Raji (cell line): ENCODE results near the gene MUCL3.

Source experiments
- POLR2A ChIP-seq: IDR thresholded peaks from 2 replicates; pipeline ENCODE4 v1.6.1; 2011; ENCODE audit warnings: low read depth, low read length, control low read depth; ENCODE audit not compliant: insufficient read depth

MUCL3 gene

GRCh38 chr6:30957716-30958115 is 16.9 kb downstream of the MUCL3 start:
- TF ChIP-seq POLR2A: no peak

DNA sequence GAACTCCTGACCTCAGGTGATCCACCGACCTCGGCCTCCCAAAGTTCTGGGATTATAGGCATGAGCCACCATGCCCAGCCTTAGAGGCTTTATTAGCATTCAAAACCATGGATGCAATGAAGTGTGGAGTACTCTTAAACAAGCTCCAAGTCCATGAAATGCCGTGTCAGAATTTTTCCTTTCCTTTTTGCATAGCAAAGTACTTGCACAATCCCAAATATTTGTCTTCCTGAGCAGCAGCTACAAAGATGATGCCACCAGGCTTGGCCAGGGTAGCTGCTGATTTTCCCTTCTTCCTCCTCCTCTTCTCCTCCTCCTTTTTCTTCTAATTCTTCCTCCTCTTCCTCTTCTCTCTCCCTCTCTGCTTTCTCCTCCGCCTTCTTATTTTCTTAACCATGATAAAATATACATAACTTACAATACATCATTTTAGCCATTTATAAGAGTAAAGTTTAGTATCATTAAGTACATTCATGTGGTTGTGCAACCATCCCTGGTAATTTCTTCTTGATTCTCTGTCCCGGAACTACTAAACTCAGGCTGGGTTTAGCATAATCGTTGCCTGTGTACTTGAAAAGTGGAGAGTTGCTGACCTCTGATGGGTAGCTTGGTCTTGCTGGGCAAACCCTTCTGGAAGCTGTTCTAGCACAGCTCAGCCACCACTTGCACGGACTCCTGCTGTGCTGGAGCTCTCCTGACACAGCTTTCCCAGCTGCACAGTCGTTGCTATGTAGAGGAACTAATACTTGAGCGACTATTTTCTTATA is 20.3 kb downstream of the MUCL3 start:
- no peak for TF ChIP-seq POLR2A

GRCh38 chr6:30962716-30963115 is 21.9 kb downstream of the MUCL3 start:
- TF ChIP-seq POLR2A: no peak

GRCh38 chr6:30963641-30964040 is 22.9 kb downstream of the MUCL3 start:
- TF ChIP-seq POLR2A: no peak

- TF ChIP-seq POLR2A: no peak
These were observed 23.3 kb downstream of the MUCL3 start for GRCh38 chr6:30964075-30964474.

DNA sequence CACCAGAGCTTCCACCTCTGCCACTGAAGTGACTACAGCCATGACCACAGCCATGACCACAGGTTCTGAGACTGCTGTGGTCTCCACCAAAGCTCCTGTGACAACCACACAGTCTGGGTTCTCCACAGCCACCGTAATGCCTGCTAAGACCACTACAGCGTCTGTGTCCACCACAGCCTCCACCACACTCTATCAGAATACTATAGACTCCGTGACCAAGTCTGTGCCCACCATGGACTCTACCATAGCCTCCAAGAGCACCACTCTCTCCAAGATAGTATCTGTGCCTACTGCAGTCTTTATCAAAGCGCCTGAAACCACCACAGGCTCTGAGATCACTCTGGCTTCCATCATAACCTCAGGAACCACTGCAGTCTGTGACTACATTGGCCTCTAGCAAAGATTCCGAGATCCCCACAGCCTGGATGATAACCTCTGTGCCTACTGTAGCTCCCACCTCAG is 24.4 kb downstream of the MUCL3 start:
- TF ChIP-seq POLR2A: no peak

- no peak for TF ChIP-seq POLR2A
These were observed 25.4 kb downstream of the MUCL3 start for GRCh38 chr6:30966154-30966553.

DNA sequence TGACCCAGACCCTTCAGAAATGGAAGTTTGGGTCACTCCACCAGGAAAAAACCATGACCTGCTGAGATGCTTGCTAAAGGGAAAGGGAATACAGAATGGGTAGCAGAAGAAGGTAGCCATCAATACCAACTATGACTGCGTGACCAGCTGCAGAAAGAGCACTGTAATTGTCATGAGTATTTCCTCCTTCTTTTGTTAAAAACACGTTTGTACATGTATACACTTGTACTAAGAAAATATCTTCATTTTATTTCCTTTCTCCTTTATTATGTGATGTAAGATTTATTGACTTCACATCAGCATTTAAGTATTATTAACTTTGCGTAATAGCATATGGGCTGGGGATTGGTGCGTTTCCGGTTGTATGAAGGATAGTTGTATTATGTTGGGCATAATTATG is 30.2 kb downstream of the MUCL3 start:
- no peak for TF ChIP-seq POLR2A

DNA sequence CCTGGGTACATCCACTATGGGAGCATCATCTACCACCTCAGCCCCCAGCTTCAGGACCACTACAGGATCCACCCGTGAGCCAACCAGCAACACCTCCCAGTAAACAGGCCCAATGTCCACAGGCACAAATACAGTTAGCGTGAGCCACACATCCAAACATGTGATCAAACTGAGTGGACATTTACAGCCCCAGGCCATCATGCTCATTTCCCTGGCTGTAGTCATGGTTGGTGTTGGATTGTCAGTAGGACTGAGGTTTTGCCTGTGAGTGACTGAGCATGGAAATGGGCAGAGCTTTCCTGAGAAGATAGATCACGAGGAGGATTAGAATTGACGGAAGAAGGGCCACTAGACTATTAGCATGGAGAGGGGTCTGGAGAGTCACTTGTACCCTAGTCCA is 32.0 kb downstream of the MUCL3 start:
- no peak for TF ChIP-seq POLR2A

GRCh38 chr6:30974490-30975252 is 33.9 kb downstream of the MUCL3 start:
- TF ChIP-seq POLR2A: no peak

DNA sequence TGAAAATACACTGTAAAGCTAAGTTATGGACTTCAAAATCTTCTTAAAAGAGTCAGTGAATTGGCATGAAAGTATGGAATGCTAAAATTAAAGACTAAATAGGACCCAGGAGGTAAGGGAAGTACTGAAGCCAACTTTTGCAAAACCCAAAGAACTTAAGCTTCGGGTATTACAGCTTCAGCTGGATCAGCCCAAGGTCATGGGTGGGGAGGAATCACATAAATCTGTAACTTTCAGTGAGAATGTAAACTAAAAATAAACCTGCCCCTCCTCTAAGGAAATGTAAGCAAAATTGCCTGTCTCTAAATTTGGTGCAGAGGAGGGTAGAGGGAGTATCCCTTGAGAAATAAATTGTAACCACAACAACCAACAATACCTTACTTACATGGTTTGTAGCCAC is 38.4 kb downstream of the MUCL3 start:
- TF ChIP-seq POLR2A: no peak

DNA sequence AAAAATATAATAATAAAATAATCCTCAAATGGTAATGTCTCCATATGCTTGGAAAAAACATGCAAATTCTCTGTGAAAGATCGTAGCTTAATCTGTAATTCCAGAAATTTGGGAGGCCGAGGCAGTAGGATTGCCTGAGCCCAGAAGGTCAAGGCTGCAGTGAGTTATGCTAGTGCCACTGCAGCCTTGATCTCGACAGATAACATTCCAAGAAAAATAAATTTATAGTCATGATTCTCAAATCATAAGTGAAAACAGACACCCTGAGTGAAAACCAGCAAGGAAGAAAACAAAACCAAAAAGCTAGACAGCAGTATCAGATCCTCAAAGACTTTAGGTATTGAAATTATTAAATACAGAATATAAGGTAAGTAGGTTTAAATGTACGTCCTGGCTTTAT is 38.9 kb downstream of the MUCL3 start:
- TF ChIP-seq POLR2A: no peak

DNA sequence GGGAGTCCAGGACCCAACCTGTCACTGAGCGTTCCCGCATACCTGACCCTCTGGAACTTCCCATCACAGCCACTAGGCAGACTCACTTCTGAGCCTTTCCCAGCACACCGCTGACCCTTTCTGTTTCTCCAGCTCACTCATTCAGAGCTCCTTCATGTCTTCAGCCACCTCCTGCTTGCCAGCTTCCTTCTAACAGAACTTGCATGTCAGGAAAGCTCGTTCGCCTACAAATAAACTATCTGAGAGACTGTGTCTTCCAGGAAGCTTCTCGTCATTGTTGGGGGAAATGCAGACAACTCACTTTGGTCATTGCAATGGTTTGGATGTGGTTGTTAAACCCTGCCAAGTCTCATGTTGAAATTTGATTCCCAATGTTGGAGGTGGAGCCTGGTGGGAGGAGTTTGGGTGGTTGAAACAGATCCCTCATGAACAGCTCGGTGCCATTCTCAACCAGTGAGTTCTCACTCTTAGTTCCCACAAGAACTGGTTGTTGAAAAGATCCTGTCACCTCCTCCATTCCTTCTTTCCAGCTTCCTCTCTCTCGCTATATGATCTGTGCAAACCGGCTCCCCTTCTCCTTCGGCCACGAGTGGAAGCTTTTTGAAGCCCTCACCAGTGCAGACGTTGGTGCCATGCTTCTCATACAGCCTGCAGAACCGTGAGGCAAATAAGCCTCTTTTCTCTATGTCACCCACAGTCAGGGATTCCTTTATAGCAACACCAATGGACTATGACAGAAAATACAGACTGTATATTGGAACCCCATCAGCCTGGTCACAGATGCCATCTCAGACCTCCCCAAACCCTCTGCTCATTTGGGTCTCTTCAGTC is 41.4 kb downstream of the MUCL3 start:
- no peak for TF ChIP-seq POLR2A

DNA sequence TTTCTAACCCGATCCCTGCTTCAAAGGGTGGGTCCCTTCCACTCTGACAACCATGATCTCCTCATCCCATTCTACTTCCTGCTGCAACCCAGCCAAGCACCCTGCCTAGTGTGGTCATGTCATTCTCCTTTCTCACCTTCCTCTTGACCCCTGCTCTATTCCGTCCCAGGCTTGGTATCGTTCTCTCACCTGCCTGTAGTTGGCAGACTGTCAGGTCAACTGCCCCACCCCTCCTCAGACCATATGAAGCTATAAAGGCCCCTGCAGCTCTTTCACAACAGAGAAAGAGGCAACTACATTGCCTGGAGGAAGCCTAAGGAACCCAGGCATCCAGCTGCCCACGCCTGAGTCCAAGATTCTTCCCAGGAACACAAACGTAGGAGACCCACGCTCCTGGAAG is 42.7 kb downstream of the MUCL3 start, which contains the start of gene MUC21:
MUC21 (plus strand) TSS at position 280 of the 400 bp plus-strand sequence. CDS start 241 bp downstream, outside the sequence.
- no peak for TF ChIP-seq POLR2A

DNA sequence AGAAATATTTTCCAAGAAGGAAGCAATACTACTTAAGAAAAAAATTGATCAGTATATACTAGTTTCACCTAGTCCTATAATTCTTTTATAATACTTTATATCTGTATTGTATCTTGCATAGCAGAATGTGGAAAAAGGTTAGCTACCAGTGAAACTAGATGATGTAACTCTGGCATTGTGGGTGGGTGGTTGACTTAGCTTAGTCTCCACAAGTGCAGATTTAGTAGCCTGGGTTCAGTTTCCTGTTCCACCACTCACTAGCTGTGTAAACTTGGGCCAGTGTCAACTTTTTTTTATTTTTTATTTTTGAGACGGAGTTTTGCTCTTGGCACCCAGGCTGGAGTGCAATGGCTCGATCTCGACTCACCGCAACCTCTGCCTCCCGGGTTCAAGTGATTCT is 44.7 kb downstream of the MUCL3 start:
- TF ChIP-seq POLR2A: no peak
